ENCODE data around the gene SERPINA9.

SERPINA9 gene

GRCh38 chr14:94455928-94456327 lies 20.1 kb downstream of the SERPINA9 start:
- DNase-seq (ENCODE audit: low read depth), result no peak

DNA sequence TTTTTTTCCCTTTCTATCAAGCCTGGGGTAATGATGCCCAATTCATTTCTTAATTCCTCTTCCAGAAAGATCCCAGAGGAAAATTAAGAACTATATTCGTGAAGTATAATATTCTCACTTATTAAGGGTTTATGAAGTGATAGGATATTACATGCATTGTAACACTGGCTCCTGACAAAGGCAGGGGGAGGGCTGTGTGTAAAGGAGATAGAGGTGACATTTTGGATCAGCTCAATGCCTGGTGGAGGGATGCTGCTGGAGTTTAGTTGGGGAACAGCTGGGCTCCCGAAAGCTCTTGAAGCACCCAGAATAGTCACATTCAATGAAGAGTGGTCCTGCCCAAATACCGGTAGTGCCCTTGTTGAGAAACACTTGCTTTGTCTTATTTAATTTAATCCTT lies 24.2 kb downstream of the SERPINA9 start:
- H3K4me3 ChIP-seq (ENCODE audit: low read depth, low read length), result no peak overlapping the region
- TF ChIP-seq CTCF (conservative IDR thresholded peaks at IDR 0.05; ENCODE audit: low read depth, low read length), result no peak
- no peak for DNase-seq (ENCODE audit: low read depth)

More at GRCh38 chr14:94455928-94456327, 20.1 kb downstream of the SERPINA9 start:
- no peak overlapping the region for H3K4me3 ChIP-seq (ENCODE audit: low read depth, low read length)
- TF ChIP-seq CTCF (conservative IDR thresholded peaks at IDR 0.05; ENCODE audit: low read depth, low read length), result no peak

DNA sequence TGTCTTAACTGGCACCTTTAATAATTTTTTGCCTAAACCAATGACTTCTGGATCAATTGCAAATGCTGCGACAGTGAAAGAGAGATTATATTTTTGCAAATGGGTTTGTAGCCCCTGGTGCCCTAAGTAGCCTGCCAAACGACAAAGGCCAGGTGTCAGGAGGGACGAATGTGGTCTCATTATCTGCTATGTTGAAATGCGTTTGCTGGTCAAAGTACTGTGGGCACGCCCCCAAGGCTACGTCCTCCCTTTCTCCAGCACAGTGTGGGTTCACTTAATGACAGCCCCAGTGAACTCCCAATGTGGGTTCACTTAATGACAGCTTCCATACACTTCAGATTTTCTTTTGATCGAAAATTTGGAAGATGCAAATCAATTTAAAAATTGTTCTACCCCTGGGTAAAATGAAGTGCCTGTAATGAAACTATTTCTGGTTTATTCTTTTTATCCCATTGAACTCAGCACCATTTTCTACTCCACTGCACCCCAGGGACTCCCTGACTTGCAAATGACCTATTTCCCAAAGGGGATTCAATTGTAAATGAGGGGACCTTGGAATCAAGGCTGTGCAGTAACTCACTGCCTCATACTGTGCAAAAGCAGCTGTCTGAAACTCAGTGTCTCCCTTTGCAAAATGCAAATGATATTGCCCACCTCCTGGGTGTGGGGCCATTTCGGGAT lies 24.8 kb downstream of the SERPINA9 start:
- no peak overlapping the region for H3K4me3 ChIP-seq (ENCODE audit: low read depth, low read length)
- DNase-seq (ENCODE audit: low read depth), result no peak
- no peak for TF ChIP-seq CTCF (conservative IDR thresholded peaks at IDR 0.05; ENCODE audit: low read depth, low read length)

DNA sequence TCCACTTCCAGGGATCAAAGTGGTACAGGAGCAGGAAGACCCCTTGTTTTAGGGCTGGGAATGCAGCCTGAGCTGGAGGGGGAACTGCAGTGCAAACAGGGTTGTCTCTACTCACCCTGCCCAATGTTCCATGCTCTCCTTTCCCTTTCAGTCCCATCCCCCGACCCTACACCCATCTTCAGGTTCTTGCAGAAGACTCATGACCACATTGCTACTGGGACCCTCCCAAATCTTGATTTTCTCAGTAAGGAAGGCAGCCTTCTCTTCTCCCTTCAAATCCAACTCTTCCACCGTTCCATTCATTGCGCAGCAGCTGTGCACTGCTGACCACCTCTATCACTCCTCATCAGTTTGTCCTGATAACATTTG lies 25.3 kb downstream of the SERPINA9 start:
- TF ChIP-seq CTCF (conservative IDR thresholded peaks at IDR 0.05; ENCODE audit: low read depth, low read length), result no peak
- H3K4me3 ChIP-seq (ENCODE audit: low read depth, low read length), result no peak overlapping the region
- no peak for DNase-seq (ENCODE audit: low read depth)

DNA sequence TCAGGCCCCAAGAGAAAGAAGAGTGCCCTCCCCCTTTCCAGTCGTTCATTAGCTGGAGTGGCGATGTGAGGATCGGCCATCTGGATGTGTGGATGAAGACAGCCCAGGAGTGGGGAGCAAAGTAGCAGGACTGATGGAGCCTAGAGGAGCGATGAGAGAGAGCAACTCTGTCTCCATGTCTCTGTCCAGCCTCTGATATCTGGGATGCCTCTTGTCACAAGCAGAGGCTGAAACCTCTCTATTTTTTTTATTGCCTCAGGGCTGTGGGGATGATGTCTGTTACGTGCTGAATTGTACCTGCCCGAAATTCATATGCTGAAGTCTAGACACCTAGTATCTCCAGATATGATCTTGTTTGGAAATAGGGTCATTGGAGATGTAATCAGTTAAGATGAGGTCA lies 26.1 kb downstream of the SERPINA9 start:
- TF ChIP-seq CTCF (conservative IDR thresholded peaks at IDR 0.05; ENCODE audit: low read depth, low read length), result no peak
- no peak for DNase-seq (ENCODE audit: low read depth)
- no peak overlapping the region for H3K4me3 ChIP-seq (ENCODE audit: low read depth, low read length)

DNA sequence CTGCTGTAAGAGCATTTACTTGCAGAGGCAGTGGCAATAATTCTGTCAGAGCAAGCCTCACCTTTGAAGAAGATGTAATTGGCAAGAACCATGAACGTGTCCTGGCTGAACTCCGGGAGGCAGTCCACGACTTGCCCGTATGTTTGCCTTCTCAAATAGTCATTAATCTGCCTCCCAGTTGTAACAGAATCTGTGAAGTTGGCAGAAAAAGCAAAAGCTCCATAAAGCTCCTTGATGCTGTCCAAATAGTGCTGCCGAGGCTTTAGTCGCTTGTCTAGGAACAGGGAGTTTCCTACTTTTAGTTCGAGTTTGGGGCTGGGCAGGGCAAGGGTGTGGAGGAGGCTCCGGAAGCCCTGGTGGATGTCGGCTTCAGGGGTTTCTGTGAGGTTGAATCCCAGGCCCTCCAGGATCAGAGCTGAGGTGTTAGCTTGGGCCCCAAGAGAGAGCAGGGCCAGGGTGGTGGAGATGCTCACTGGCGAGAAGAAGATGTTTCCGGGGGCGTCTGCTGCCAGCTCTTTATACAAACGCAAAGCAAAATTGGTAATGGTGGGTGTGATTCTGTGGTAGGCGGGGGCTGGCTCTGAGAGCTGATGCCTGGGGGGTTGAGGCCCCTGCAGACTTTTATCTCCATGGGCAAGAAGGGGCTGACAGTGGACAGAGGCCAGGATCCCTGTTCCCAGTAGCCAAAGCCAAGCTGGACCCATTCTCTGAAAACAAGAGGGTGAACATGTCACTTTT lies 27.8 kb downstream of the SERPINA9 start:
- no peak for TF ChIP-seq CTCF (conservative IDR thresholded peaks at IDR 0.05; ENCODE audit: low read depth, low read length)
- no peak for DNase-seq (ENCODE audit: low read depth)
- no peak overlapping the region for H3K4me3 ChIP-seq (ENCODE audit: low read depth, low read length)

- no peak for TF ChIP-seq CTCF (conservative IDR thresholded peaks at IDR 0.05; ENCODE audit: low read depth, low read length)
- H3K4me3 ChIP-seq (ENCODE audit: low read depth, low read length), result no peak overlapping the region
- DNase-seq (ENCODE audit: low read depth), result no peak
Measured at GRCh38 chr14:94447206-94447605, 28.8 kb downstream of the SERPINA9 start.
